HepG2 (cell line): ENCODE data around the gene LMAN2. TPM values are rescaled to one million over a fixed set of nuclear protein-coding genes. Genes with fewer than 3 reads are reported as not detected.
A peak's percentile ranks its signal among the peaks of the same experiment; 100 is the strongest.

ENCODE experiments used
- DNMT3B ChIP-seq: conservative IDR thresholded peaks from 2 replicates; pipeline ENCODE4 v1.6.1; 2016; ENCODE audit warnings: missing biosample characterization, control low read depth
- FOXA3 ChIP-seq: IDR thresholded peaks from 2 replicates; pipeline ENCODE4 v1.6.1; 2016; ENCODE audit warnings: missing genetic modification reagents, missing compliant biosample characterization
- FOXK1 ChIP-seq: sonication (generic); formaldehyde crosslinking; IDR thresholded peaks from 2 replicates; pipeline ENCODE4 v1.4.0; 2020; ENCODE audit warnings: low read depth, missing genetic modification reagents, borderline replicate concordance
- GATAD1 ChIP-seq: IDR thresholded peaks from 2 replicates; pipeline ENCODE4 v1.6.1; 2016; ENCODE audit warnings: missing genetic modification reagents, missing compliant biosample characterization
- HOXA3 ChIP-seq: sonication (generic); formaldehyde crosslinking; IDR thresholded peaks from 2 replicates; pipeline ENCODE4 v1.5.0; 2020; ENCODE audit warnings: missing genetic modification reagents
- MAZ ChIP-seq, 2 experiments: sonication (generic) in 1 of 2; formaldehyde crosslinking in 1 of 2; IDR thresholded peaks; 2 replicates each; pipeline versions ENCODE4 v1.5.0 to v1.6.1; 2012 to 2020; ENCODE audit warnings: low read depth in 2 of 2, mild to moderate bottlenecking in 2 of 2, borderline replicate concordance in 1 of 2, improper control_type of control experiment in 1 of 2, low read length in 1 of 2, missing genetic modification reagents in 1 of 2, moderate library complexity in 1 of 2
- MEF2D ChIP-seq: sonication (generic); formaldehyde crosslinking; IDR thresholded peaks from 2 replicates; pipeline ENCODE4 v1.5.1; 2020; ENCODE audit warnings: mild to moderate bottlenecking, missing genetic modification reagents
- PHF20 ChIP-seq: sonication (generic); formaldehyde crosslinking; IDR thresholded peaks from 2 replicates; pipeline ENCODE4 v1.5.0; 2020; ENCODE audit warnings: mild to moderate bottlenecking, missing genetic modification reagents
- POGZ ChIP-seq: sonication (generic); formaldehyde crosslinking; IDR thresholded peaks from 2 replicates; pipeline ENCODE4 v1.4.0; 2020; ENCODE audit warnings: mild to moderate bottlenecking, missing genetic modification reagents
- PTBP1 ChIP-seq: fragments of 200-400 bp; formaldehyde crosslinking; IDR thresholded peaks from 2 replicates; pipeline ENCODE4 v1.6.1; 2018; ENCODE audit warnings: low read length, low read depth; ENCODE audit not compliant: poor library complexity, severe bottlenecking
- SAFB2 ChIP-seq: sonication (generic); formaldehyde crosslinking; IDR thresholded peaks from 2 replicates; pipeline ENCODE4 v1.5.1; 2020; ENCODE audit warnings: missing genetic modification reagents, low read depth, mild to moderate bottlenecking, borderline replicate concordance
- TARDBP ChIP-seq: sonication (generic); formaldehyde crosslinking; IDR thresholded peaks from 2 replicates; pipeline ENCODE4 v1.8.0; 2022; ENCODE audit warnings: mild to moderate bottlenecking, missing genetic modification reagents
- TBP ChIP-seq: sonication (generic); formaldehyde crosslinking; IDR thresholded peaks from 2 replicates; pipeline ENCODE4 v1.5.0; 2020; ENCODE audit warnings: missing genetic modification reagents
- XBP1 ChIP-seq: sonication (generic); formaldehyde crosslinking; IDR thresholded peaks from 2 replicates; pipeline ENCODE4 v1.5.0; 2020; ENCODE audit warnings: missing genetic modification reagents
- YEATS4 ChIP-seq: sonication (generic); formaldehyde crosslinking; IDR thresholded peaks from 2 replicates; pipeline ENCODE4 v1.4.0; 2020; ENCODE audit warnings: missing genetic modification reagents, borderline replicate concordance
- ZBTB7B ChIP-seq: sonication (generic); formaldehyde crosslinking; IDR thresholded peaks from 2 replicates; pipeline ENCODE4 v1.4.0; 2020; ENCODE audit warnings: missing genetic modification reagents
- ZNF10 ChIP-seq: sonication (generic); formaldehyde crosslinking; IDR thresholded peaks from 2 replicates; pipeline ENCODE4 v1.4.0; 2020; ENCODE audit warnings: mild to moderate bottlenecking, low read depth, missing genetic modification reagents, borderline replicate concordance
- ZNF232 ChIP-seq: sonication (generic); formaldehyde crosslinking; IDR thresholded peaks from 2 replicates; pipeline ENCODE4 v1.4.0; 2020; ENCODE audit warnings: missing genetic modification reagents, borderline replicate concordance
- ZNF546 ChIP-seq: sonication (generic); formaldehyde crosslinking; conservative IDR thresholded peaks from 2 replicates; pipeline ENCODE4 v1.8.1; 2023; ENCODE audit warnings: mild to moderate bottlenecking, missing genetic modification reagents
- ZNF614 ChIP-seq: IDR thresholded peaks from 2 replicates; pipeline ENCODE4 v1.6.1; 2018; ENCODE audit warnings: missing biosample characterization, missing genetic modification reagents, inconsistent platforms, borderline replicate concordance
- ZNF790 ChIP-seq: sonication (generic); formaldehyde crosslinking; IDR thresholded peaks from 2 replicates; pipeline ENCODE4 v1.8.0; 2022; ENCODE audit warnings: missing genetic modification reagents, mild to moderate bottlenecking, borderline replicate concordance
- ZSCAN29 ChIP-seq: sonication (generic); formaldehyde crosslinking; conservative IDR thresholded peaks from 2 replicates; pipeline ENCODE4 v1.4.0; 2020; ENCODE audit warnings: mild to moderate bottlenecking, missing genetic modification reagents
- polyA plus RNA-seq, 8 experiments: library from polyadenylated mRNA; depleted of rRNA in 3 of 8; stranded (reverse) in 7 of 8; unstranded in 1 of 8; fragments of >200 nt; fragmentation: Illumina TruSeq in 4 of 8; extraction: Trizol in 4 of 8; gene quantifications; 2 replicates each; pipeline versions ENCODE4 v1.2.1 to v1.2.3, GENCODE V29; 2011 to 2016; ENCODE audit warnings: low read depth in 4 of 8, missing spikeins in 1 of 8, mixed read lengths in 1 of 8; ENCODE audit not compliant: insufficient read depth in 1 of 8
- total RNA-seq, 5 experiments: library from RNA; depleted of rRNA; stranded (reverse); fragments of >200 nt; fragmentation: Illumina TruSeq; extraction: Trizol; gene quantifications; 2 replicates each; pipeline ENCODE4 v1.2.3, GENCODE V29; 2016; ENCODE audit warnings: low read depth in 1 of 5
- TF ChIP-seq, protein P1 (sequence below): sonication (generic); formaldehyde crosslinking; IDR thresholded peaks from 2 replicates; pipeline ENCODE4 v1.8.1; 2022; ENCODE audit warnings: mild to moderate bottlenecking, missing genetic modification reagents
- TF ChIP-seq, protein P2 (sequence below): sonication (generic); formaldehyde crosslinking; IDR thresholded peaks from 2 replicates; pipeline ENCODE4 v1.9.0; 2022; ENCODE audit warnings: low read depth, missing genetic modification reagents

The LMAN2 gene
- total and polyA plus RNA-seq, 2 of the 13 experiments (the other 11 are each of a cell fraction or from before 2014, with no cell fraction given) = 191 to 197 TPM

- TF ChIP-seq ZNF10 (no peak), TARDBP (CRISPR knock-in tag) (peak; percentile 77; the same call in 1 of the 2 replicates), ZNF546 (CRISPR knock-in tag) (0 out of 2 replicates have a peak, but pooled peaks have one; percentile 22), FOXK1 (CRISPR knock-in tag) (peak; percentile 86; the same call in 1 of the 2 replicates), XBP1 (CRISPR knock-in tag) (peak; percentile 94; the same call in 1 of the 2 replicates), ZNF232 (CRISPR knock-in tag) (no peak), ZNF614 (CRISPR knock-in tag) (0 out of 2 replicates have a peak, but pooled peaks have one; percentile 21), MEF2D (CRISPR knock-in tag) (no peak), SAFB2 (peak; percentile 35; the same call in 1 of the 2 replicates), POGZ (CRISPR knock-in tag) (0 out of 2 replicates have a peak, but pooled peaks have one; percentile 30), PHF20 (CRISPR knock-in tag) (peak; percentile 98), ZBTB7B (peak; percentile 47; the same call in 1 of the 2 replicates), YEATS4 (CRISPR knock-in tag) (peak; percentile 79; the same call in 1 of the 2 replicates), ZSCAN29 (CRISPR knock-in tag) (0 out of 2 replicates have a peak, but pooled peaks have one; percentile 25), GATAD1 (CRISPR knock-in tag) (peak; percentile 97), PTBP1 (peak; percentile 41), ZNF790 (CRISPR knock-in tag) (no peak), HOXA3 (CRISPR knock-in tag) (peak; percentile 68), DNMT3B (CRISPR knock-in tag) (no peak), MAZ (IDR thresholded peaks at IDR 0.05; ENCODE audit: borderline replicate concordance, low read depth, low read length) (no peak), MAZ (CRISPR knock-in tag; IDR thresholded peaks at IDR 0.05; ENCODE audit: low read depth) (peak; percentile 70; the same call in 1 of the 2 replicates), TBP (0 out of 2 replicates have a peak, but pooled peaks have one; percentile 8), FOXA3 (CRISPR knock-in tag) (peak; percentile 47)
- TF ChIP-seq, protein P1, sequence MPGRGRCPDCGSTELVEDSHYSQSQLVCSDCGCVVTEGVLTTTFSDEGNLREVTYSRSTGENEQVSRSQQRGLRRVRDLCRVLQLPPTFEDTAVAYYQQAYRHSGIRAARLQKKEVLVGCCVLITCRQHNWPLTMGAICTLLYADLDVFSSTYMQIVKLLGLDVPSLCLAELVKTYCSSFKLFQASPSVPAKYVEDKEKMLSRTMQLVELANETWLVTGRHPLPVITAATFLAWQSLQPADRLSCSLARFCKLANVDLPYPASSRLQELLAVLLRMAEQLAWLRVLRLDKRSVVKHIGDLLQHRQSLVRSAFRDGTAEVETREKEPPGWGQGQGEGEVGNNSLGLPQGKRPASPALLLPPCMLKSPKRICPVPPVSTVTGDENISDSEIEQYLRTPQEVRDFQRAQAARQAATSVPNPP (CRISPR knock-in tag) = peak; percentile 63; the same call in 1 of the 2 replicates
- TF ChIP-seq, protein P2, sequence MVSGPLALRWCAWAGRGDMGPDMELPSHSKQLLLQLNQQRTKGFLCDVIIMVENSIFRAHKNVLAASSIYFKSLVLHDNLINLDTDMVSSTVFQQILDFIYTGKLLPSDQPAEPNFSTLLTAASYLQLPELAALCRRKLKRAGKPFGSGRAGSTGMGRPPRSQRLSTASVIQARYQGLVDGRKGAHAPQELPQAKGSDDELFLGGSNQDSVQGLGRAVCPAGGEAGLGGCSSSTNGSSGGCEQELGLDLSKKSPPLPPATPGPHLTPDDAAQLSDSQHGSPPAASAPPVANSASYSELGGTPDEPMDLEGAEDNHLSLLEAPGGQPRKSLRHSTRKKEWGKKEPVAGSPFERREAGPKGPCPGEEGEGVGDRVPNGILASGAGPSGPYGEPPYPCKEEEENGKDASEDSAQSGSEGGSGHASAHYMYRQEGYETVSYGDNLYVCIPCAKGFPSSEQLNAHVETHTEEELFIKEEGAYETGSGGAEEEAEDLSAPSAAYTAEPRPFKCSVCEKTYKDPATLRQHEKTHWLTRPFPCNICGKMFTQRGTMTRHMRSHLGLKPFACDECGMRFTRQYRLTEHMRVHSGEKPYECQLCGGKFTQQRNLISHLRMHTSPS (CRISPR knock-in tag) = peak; percentile 9; the same call in 1 of the 2 replicates
Measured at GRCh38 chr5:177351392-177352329, at the start of gene LMAN2 (continued).
